ENCODE measurements around the gene TC2N. TPM values are rescaled to one million over a fixed set of nuclear protein-coding genes. Genes with fewer than 3 reads are reported as not detected.

Gene TC2N
- total RNA-seq, 1 donor from 2014 or later: 50.3 TPM

DNA sequence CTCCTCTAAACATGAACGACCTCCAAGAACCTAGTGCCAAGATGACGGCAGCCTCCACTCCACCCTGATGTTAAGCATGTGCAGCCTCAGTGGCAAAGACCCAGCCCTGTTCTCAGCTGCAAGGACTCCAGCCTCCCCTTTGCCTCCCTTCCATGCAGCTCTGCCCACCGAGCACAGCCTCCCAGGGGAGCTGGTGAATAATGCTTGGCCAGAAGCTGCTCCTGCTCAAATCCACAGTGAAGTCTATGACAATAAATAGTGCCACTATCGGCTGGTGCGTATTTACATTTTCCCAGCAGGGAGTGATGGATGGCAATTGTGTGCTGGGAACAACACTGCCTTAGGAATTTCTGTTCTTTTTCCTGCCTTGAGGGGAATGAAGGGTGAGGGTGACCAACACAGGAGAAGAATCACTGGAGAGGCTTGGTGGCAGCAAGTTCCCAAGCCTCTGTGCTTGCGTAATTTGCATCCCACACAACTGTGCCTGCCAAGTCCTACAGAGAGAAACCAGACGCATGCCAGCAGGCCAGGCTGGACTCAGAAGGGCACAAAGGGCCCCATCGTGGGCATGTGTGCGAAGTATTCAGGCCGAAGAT lies 29.9 kb upstream of the TC2N start:
- no peak for DNase-seq (ENCODE audit: extremely low spot score in 2 of 2)
- Histone ChIP-seq H3K4me1 (peaks cover 37% of the 10 kb centered on the region), H3K36me3 (no peaks in the 10 kb centered on the region), H3K9me3 (no peaks in the 10 kb centered on the region), H3K27ac (peak overlapping the region; percentile 47), H3K4me3 (no peak overlapping the region), H3K27me3 (no peaks in the 10 kb centered on the region)
- intact Hi-C loops (cut with DNase I): no loop called here
- peak in 1 of 2 donors; percentile 15 for TF ChIP-seq POLR2AphosphoS5 (IDR thresholded peaks at IDR 0.05; ENCODE audit: insufficient read depth in 1 of 2, low read depth in 1 of 2)
- TF ChIP-seq, protein P1, sequence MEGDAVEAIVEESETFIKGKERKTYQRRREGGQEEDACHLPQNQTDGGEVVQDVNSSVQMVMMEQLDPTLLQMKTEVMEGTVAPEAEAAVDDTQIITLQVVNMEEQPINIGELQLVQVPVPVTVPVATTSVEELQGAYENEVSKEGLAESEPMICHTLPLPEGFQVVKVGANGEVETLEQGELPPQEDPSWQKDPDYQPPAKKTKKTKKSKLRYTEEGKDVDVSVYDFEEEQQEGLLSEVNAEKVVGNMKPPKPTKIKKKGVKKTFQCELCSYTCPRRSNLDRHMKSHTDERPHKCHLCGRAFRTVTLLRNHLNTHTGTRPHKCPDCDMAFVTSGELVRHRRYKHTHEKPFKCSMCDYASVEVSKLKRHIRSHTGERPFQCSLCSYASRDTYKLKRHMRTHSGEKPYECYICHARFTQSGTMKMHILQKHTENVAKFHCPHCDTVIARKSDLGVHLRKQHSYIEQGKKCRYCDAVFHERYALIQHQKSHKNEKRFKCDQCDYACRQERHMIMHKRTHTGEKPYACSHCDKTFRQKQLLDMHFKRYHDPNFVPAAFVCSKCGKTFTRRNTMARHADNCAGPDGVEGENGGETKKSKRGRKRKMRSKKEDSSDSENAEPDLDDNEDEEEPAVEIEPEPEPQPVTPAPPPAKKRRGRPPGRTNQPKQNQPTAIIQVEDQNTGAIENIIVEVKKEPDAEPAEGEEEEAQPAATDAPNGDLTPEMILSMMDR (IDR thresholded peaks at IDR 0.05): no peak

DNA sequence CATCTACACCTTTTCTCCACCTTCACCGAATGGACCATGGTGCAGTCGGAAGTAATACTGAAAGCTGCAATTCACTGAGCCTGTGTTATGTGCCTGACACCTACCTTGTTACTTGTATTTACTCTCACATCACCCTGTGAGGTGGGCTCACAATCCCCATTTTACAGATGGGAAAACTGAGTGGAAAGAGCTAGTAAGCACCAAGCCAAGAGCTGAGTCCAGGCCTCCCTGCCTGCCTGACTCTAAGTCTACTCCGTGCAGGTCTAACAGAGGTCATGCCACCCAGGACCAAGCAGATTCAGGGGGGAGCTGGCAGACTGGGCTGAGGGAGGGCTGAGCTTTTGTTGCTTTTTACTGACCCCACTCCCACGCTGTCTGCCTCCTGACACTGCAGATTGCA lies 29.1 kb upstream of the TC2N start:
- no peaks in the 10 kb centered on the region for H3K27me3 ChIP-seq
- no peaks in the 10 kb centered on the region for H3K9me3 ChIP-seq
- intact Hi-C loops (cut with DNase I): no loop called here
- no peak for DNase-seq (ENCODE audit: extremely low spot score in 2 of 2)
- no peak overlapping the region for H3K27ac ChIP-seq
- H3K36me3 ChIP-seq: no peaks in the 10 kb centered on the region
- TF ChIP-seq, protein P1 (IDR thresholded peaks at IDR 0.05): no peak
- TF ChIP-seq POLR2AphosphoS5 (IDR thresholded peaks at IDR 0.05; ENCODE audit: insufficient read depth in 1 of 2, low read depth in 1 of 2) (no peak), POLR2A (IDR thresholded peaks at IDR 0.05) (no peak)
- H3K4me3 ChIP-seq: no peak overlapping the region
- peaks cover 43% of the 10 kb centered on the region for H3K4me1 ChIP-seq

DNA sequence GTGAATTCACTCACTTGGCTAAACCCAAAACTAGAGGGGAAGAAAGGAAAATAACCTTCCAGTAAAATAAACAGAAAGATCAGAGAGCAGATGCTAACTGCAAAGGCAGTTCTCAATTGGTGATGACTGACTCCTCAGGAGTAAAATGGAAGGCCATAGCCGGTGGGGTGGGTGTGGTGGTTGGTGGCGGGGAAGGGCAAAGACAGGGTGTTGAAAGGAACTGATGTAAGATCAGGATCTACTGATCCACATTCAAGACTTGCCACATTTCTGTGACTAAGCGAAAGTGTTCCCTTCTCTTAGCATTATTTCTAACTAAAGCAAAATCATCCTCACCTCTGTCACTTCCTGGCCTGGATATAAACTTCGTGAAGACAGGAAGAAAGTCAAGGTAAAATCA lies 26.3 kb upstream of the TC2N start:
- no peak for TF ChIP-seq POLR2A (IDR thresholded peaks at IDR 0.05)
- no peak for TF ChIP-seq POLR2AphosphoS5 (IDR thresholded peaks at IDR 0.05; ENCODE audit: insufficient read depth in 1 of 2, low read depth in 1 of 2)
- TF ChIP-seq, protein P1 (IDR thresholded peaks at IDR 0.05): no peak
- DNase-seq (ENCODE audit: extremely low spot score in 2 of 2): no peak
- Histone ChIP-seq H3K4me3 (no peak overlapping the region), H3K27me3 (no peaks in the 10 kb centered on the region), H3K4me1 (peaks cover 40% of the 10 kb centered on the region), H3K36me3 (no peaks in the 10 kb centered on the region), H3K27ac (no peak overlapping the region), H3K9me3 (no peaks in the 10 kb centered on the region)
- intact Hi-C loops (cut with DNase I): no loop called here

DNA sequence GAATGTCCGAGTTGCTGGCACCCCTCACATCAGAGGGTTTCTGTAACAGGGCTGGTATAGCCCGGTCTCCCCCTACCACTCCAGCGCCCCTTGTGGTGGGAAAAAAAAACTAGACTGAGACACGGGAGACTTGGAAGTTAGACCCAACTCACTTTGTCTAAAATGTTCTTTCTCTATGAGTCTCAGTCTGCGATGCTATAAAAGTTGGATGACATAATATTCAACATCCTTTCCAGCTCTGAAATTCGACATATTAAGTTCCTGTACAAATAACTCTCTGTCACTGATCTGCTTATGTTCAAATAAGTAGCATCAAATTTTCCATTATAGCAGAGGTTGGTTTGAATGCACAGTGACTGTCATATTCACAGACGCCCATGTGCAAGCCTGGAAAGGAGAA lies 25.7 kb upstream of the TC2N start:
- H3K27me3 ChIP-seq: no peaks in the 10 kb centered on the region
- TF ChIP-seq POLR2A (IDR thresholded peaks at IDR 0.05): no peak
- TF ChIP-seq, protein P1 (IDR thresholded peaks at IDR 0.05): no peak
- no peak for TF ChIP-seq POLR2AphosphoS5 (IDR thresholded peaks at IDR 0.05; ENCODE audit: insufficient read depth in 1 of 2, low read depth in 1 of 2)
- peaks cover 40% of the 10 kb centered on the region for H3K4me1 ChIP-seq
- no peaks in the 10 kb centered on the region for H3K36me3 ChIP-seq
- no peaks in the 10 kb centered on the region for H3K9me3 ChIP-seq
- no peak overlapping the region for H3K27ac ChIP-seq
- intact Hi-C loops (cut with DNase I): no loop called here
- DNase-seq (ENCODE audit: extremely low spot score in 2 of 2): no peak
- H3K4me3 ChIP-seq: no peak overlapping the region

DNA sequence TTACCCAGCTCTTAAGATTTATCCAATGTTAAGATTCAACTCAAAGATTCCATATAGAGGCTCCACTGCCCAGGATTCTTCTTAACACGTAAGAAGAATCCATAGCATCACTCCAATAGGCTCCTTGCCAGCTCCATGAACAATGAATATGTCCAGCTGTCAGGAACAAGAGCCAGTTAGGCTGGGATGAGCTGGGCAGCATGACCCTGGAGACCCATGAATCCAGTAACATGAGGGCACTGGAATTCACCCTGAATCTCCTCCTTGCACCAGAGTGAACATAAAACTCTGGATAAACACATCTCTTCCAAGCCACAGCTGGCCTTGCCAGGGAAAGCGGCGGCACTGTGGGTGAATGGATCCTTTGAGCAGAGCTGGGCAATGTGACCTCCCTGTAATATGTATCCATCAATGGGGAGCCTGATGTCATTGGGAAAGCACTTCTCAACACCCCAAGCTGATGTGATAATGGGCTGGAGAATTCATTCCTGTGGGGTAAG lies 24.4 kb upstream of the TC2N start:
- H3K4me3 ChIP-seq: no peak overlapping the region
- no peak overlapping the region for H3K27ac ChIP-seq
- peaks cover 30% of the 10 kb centered on the region for H3K4me1 ChIP-seq
- intact Hi-C loops (cut with DNase I): no loop called here
- H3K9me3 ChIP-seq: no peaks in the 10 kb centered on the region
- no peaks in the 10 kb centered on the region for H3K36me3 ChIP-seq
- no peak for DNase-seq (ENCODE audit: extremely low spot score in 2 of 2)
- no peak for TF ChIP-seq POLR2AphosphoS5 (IDR thresholded peaks at IDR 0.05; ENCODE audit: insufficient read depth in 1 of 2, low read depth in 1 of 2)
- TF ChIP-seq POLR2A (IDR thresholded peaks at IDR 0.05): no peak
- TF ChIP-seq, protein P1 (IDR thresholded peaks at IDR 0.05): no peak
- H3K27me3 ChIP-seq: no peaks in the 10 kb centered on the region
